CD4-positive, alpha-beta T cell (primary cell): ENCODE results near the gene TANGO2. TPM values are rescaled to one million over a fixed set of nuclear protein-coding genes. Genes with fewer than 3 reads are reported as not detected.
A peak's percentile ranks its signal among the peaks of the same experiment; 100 is the strongest.

Experiments
- ATAC-seq: fragments of 200-7000 bp; cut with Tn5 transposase; one replicate; pipeline ENCODE4 v1.10.0; 2022; ENCODE audit warnings: mild to moderate bottlenecking; ENCODE audit not compliant: poor library complexity
- CTCF ChIA-PET: fragments of 350-600 bp; sonication (Branson Sonifier 250); formaldehyde crosslinking; loops from one replicate; lab custom pipeline; 2021; ENCODE audit warnings: antibody characterized with exemption, inconsistent platforms; lab: Charles Lee
- POLR2A ChIA-PET: fragments of 350-600 bp; sonication (Branson Sonifier 250); formaldehyde crosslinking; loops from one replicate; lab custom pipeline; 2021; ENCODE audit warnings: antibody characterized with exemption, inconsistent platforms; lab: Charles Lee
- DNase-seq, 14 experiments: peaks; one replicate each; pipeline ENCODE4 v3.0.0-alpha.2; 2013 to 2020; ENCODE audit warnings: mixed read lengths in 2 of 14
- H3K27ac ChIP-seq, 2 donors: one replicate each; pipeline versions ENCODE4 v1.5.1 to v1.7.0; 2013; ENCODE audit warnings: low read length in 2 of 2, low read depth in 1 of 2, mild to moderate bottlenecking in 1 of 2
- H3K27me3 ChIP-seq, 2 experiments: 1 replicate in 1 of 2; 2 replicates in 1 of 2; pipeline versions ENCODE4 v1.6.1 to v1.7.0; 2013; ENCODE audit warnings: low read length in 2 of 2, control low read depth in 1 of 2, mild to moderate bottlenecking in 1 of 2, moderate library complexity in 1 of 2; ENCODE audit not compliant: insufficient read depth in 2 of 2, control insufficient read depth in 1 of 2
- H3K36me3 ChIP-seq: one replicate; pipeline ENCODE4 v1.6.1; 2013; ENCODE audit warnings: low read length, control low read depth; ENCODE audit not compliant: insufficient read depth
- H3K4me1 ChIP-seq: one replicate; pipeline ENCODE4 v1.6.1; 2013; ENCODE audit warnings: low read length, control low read depth; ENCODE audit not compliant: insufficient read depth
- H3K4me3 ChIP-seq: one replicate; pipeline ENCODE4 v1.5.1; 2013; ENCODE audit warnings: mild to moderate bottlenecking, low read length, moderate library complexity
- H3K9me3 ChIP-seq, 2 experiments: 1 replicate in 1 of 2; 2 replicates in 1 of 2; pipeline versions ENCODE4 v1.6.1 to v1.7.0; 2013; ENCODE audit warnings: low read length in 2 of 2, mild to moderate bottlenecking in 2 of 2, control low read depth in 1 of 2, moderate library complexity in 1 of 2; ENCODE audit not compliant: control insufficient read depth in 1 of 2, insufficient read depth in 1 of 2
- H3K27ac Mint-ChIP-seq: one replicate; pipeline ENCODE4 v1.8.0; 2020; ENCODE audit warnings: mixed read lengths
- H3K27me3 Mint-ChIP-seq: one replicate; pipeline ENCODE4 v1.8.0; 2021; ENCODE audit warnings: mixed read lengths
- H3K36me3 Mint-ChIP-seq: one replicate; pipeline ENCODE4 v1.8.0; 2021; ENCODE audit warnings: low read depth, mixed read lengths
- H3K4me1 Mint-ChIP-seq: one replicate; pipeline ENCODE4 v1.8.0; 2021; ENCODE audit warnings: low read depth, mixed read lengths
- H3K4me3 Mint-ChIP-seq: one replicate; pipeline ENCODE4 v1.8.0; 2020; ENCODE audit warnings: mild to moderate bottlenecking, mixed read lengths
- H3K9me3 Mint-ChIP-seq: one replicate; pipeline ENCODE4 v1.8.0; 2020; ENCODE audit warnings: mixed read lengths
- intact Hi-C, 2 experiments: fragments of 100-400 bp; cut with DNase I in 1 of 2; cut with micrococcal nuclease in 1 of 2; formaldehyde crosslinking; loops; one replicate each; pipeline versions ENCODE4 v1.15.1 to v1.9.0; 2023 to 2025; cut with DNase I, micrococcal nuclease
- total RNA-seq, 174 experiments: library from RNA in 2 of 174; stranded (reverse) in 2 of 174; gene quantifications; one replicate each; pipeline ENCODE4 v1.2.3 and lab custom pipeline; 2021 to 2026
- TF ChIP-seq, protein P1 (sequence below): fragments of 200-600 bp; IDR thresholded peaks from one replicate; pipeline ENCODE4 v1.8.0; 2022; ENCODE audit warnings: antibody characterized with exemption, mild to moderate bottlenecking

The TANGO2 gene
- total RNA-seq, 2 experiments from 2014 or later = 10.3 to 10.5 TPM

DNA sequence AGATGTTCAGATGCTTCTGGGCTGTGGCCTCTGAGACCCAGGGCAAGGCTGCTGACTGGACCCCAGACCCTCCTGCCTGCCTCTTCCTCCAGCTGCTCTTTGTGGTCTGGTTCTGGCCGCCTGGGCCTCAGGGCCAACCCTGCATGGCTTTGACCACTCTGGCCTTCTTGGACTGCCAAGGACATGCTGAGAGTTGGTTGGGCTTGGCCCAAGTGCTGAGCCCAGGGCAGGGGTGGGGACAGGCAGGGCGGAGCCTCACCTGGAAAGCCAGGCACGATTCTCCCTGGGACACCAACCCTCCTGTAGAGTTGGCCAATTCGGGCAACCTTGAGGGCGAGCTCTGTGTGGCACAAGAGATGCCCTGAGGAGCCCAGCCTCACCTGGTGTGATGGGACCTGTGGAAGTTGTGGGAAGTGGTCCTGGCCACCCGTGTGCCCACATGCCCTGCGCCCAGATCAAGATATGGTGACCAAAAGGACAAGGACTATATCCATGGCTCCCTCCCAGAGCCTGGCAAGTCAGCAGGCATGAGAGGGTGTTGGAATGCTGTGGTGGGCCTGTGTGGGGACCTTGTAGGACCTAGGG, 11.6 kb downstream of the TANGO2 start:
- no peak overlapping the region for H3K4me3 ChIP-seq
- no peaks in the 10 kb centered on the region for H3K9me3 ChIP-seq
- Mint-ChIP-seq H3K36me3 (peaks cover 26% of the 10 kb centered on the region), H3K4me3 (no peak overlapping the region), H3K27ac (peak overlapping the region; percentile 49), H3K4me1 (peaks cover 31% of the 10 kb centered on the region), H3K9me3 (no peaks in the 10 kb centered on the region), H3K27me3 (no peaks in the 10 kb centered on the region)
- no peaks in the 10 kb centered on the region for H3K27me3 ChIP-seq
- ChIA-PET POLR2A (interaction anchor here (1.0 to 2.1 kb wide), 2 partner anchors 11 to 85 kb away, joined by 3 to 8 read pairs; partner anchors contain the start of genes TANGO2 and TRMT2A), CTCF (no interaction called here)
- no peak for ATAC-seq
- intact Hi-C loops = no loop called here
- H3K27ac ChIP-seq = no peak overlapping the region
- H3K36me3 ChIP-seq = peaks cover 15% of the 10 kb centered on the region
- DNase-seq = no peak
- H3K4me1 ChIP-seq = peaks cover 39% of the 10 kb centered on the region
- TF ChIP-seq, protein P1, sequence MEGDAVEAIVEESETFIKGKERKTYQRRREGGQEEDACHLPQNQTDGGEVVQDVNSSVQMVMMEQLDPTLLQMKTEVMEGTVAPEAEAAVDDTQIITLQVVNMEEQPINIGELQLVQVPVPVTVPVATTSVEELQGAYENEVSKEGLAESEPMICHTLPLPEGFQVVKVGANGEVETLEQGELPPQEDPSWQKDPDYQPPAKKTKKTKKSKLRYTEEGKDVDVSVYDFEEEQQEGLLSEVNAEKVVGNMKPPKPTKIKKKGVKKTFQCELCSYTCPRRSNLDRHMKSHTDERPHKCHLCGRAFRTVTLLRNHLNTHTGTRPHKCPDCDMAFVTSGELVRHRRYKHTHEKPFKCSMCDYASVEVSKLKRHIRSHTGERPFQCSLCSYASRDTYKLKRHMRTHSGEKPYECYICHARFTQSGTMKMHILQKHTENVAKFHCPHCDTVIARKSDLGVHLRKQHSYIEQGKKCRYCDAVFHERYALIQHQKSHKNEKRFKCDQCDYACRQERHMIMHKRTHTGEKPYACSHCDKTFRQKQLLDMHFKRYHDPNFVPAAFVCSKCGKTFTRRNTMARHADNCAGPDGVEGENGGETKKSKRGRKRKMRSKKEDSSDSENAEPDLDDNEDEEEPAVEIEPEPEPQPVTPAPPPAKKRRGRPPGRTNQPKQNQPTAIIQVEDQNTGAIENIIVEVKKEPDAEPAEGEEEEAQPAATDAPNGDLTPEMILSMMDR = no peak

DNA sequence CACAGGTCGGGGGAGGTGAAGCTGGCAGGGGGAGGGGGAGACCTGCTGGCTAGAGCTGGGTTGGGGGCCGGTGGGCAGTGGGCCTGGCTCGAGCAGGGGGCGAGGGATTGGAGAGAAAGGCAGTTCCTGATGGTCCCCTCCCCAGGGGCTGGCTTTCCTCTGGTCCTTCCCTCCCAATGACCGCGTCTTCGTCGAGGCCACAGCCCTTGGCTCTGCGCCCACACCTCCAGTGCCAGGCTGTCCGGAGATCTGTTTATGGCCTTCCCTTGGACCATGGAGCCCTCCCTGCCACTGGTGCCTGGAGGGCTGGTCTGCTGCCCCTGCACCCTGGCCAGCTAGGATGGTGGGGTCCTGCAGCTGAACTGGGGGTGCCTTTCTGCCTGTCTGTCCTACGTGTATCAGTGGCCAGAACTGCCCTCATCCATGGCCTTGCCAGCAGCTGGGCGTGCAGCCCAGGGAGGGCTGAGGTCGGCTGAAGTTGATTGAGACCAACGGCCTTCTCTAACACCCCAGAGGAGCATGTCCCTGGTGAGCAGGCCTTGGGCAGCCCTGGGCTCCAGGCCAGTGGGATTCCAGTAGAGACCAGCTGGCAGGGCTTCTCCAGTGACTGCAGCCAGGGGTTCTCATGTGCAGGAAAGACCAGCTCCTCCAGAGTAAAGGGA, 12.3 kb downstream of the TANGO2 start:
- no peak for ATAC-seq
- Histone ChIP-seq H3K4me3 (no peak overlapping the region), H3K9me3 (no peaks in the 10 kb centered on the region), H3K27ac (no peak overlapping the region), H3K4me1 (peaks cover 39% of the 10 kb centered on the region), H3K27me3 (no peaks in the 10 kb centered on the region), H3K36me3 (peaks cover 19% of the 10 kb centered on the region)
- TF ChIP-seq, protein P1 = no peak
- Mint-ChIP-seq H3K9me3 (no peaks in the 10 kb centered on the region), H3K27me3 (no peaks in the 10 kb centered on the region), H3K4me3 (no peak overlapping the region), H3K27ac (no peak overlapping the region), H3K36me3 (peaks cover 33% of the 10 kb centered on the region), H3K4me1 (peaks cover 27% of the 10 kb centered on the region)
- DNase-seq = no peak
- CTCF ChIA-PET = no interaction called here
- POLR2A ChIA-PET = interaction anchor here (2.1 kb wide), 1 partner anchor 12 kb away, joined by 8 read pairs; the partner anchor contains the start of gene TANGO2
- intact Hi-C loops = no loop called here

DNA sequence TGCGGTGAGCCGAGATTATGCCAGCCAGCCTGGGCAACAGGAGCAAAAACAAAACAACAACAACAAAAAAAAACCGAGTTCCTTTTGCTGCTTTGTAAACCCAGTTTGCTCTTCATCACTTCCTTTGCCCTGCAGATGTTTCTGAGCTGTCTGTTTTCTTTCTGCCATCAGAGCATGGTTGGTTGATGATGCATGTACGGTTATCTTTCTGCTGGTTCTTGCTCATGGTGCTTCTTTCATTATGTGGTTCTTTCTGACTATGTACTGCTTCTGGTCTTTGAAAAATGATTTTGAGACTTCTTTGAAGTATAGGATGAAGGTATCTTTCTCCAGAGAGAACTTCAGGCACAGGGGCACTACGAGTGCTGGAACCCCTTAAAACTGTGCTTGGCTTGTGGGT, 13.2 kb downstream of the TANGO2 start:
- no peak overlapping the region for H3K4me3 Mint-ChIP-seq
- no peak for ATAC-seq
- H3K27ac Mint-ChIP-seq = no peak overlapping the region
- Histone ChIP-seq H3K4me1 (peaks cover 36% of the 10 kb centered on the region), H3K27me3 (no peaks in the 10 kb centered on the region), H3K9me3 (no peaks in the 10 kb centered on the region), H3K36me3 (peaks cover 23% of the 10 kb centered on the region), H3K27ac (no peak overlapping the region), H3K4me3 (no peak overlapping the region)
- no peaks in the 10 kb centered on the region for H3K27me3 Mint-ChIP-seq
- ChIA-PET CTCF (no interaction called here), POLR2A (no interaction called here)
- H3K4me1 Mint-ChIP-seq = peaks cover 27% of the 10 kb centered on the region
- H3K9me3 Mint-ChIP-seq = no peaks in the 10 kb centered on the region
- DNase-seq = no peak
- intact Hi-C loops = no loop called here
- TF ChIP-seq, protein P1 = no peak
- H3K36me3 Mint-ChIP-seq = peaks cover 35% of the 10 kb centered on the region
